IMR-90 (cell line): ENCODE data around the gene CPNE9. TPM values are rescaled to one million over a fixed set of nuclear protein-coding genes. Genes with fewer than 3 reads are reported as not detected.

Source experiments
- ATAC-seq: fragments of 200-7000 bp; cut with Tn5 transposase; 2 replicates; pipeline ENCODE4 v1.9.1; 2020; ENCODE audit warnings: low read depth, mild to moderate bottlenecking, moderate library complexity
- BruUV-seq: library from RNA; stranded (reverse); fragments of 400-500 nt; replicated peaks from 2 replicates; lab custom pipeline; 2021; lab: Mats Ljungman, UMichigan
- CTCF ChIA-PET: fragments of 300-600 bp; formaldehyde crosslinking; extraction: SDS; loops from one replicate; lab custom pipeline; 2021; ENCODE audit warnings: antibody characterized with exemption; lab: Yijun Ruan, JAX
- POLR2A ChIA-PET: fragments of 300-600 bp; sonication (Branson Sonifier 250); formaldehyde crosslinking; loops from one replicate; lab custom pipeline; 2022; ENCODE audit warnings: antibody characterized with exemption; ENCODE audit not compliant: unreplicated experiment; lab: Charles Lee
- DNase-seq: peaks from one replicate; pipeline ENCODE4 v3.0.0; 2013
- H2AFZ ChIP-seq: replicated peaks from 2 replicates; pipeline ENCODE3; 2013; ENCODE audit warnings: low read length, mild to moderate bottlenecking; ENCODE audit not compliant: poor library complexity
- H2AK5ac ChIP-seq: 2 replicates; pipeline ENCODE4 v1.6.1; 2013; ENCODE audit warnings: low read depth, low read length, inconsistent platforms
- H2AK9ac ChIP-seq: replicated peaks from 2 replicates; pipeline ENCODE3; 2013; ENCODE audit warnings: mild to moderate bottlenecking, low read depth, low read length, moderate library complexity; ENCODE audit not compliant: poor library complexity
- H2BK120ac ChIP-seq: 2 replicates; pipeline ENCODE4 v1.6.1; 2013; ENCODE audit warnings: low read depth, low read length, inconsistent platforms
- H2BK15ac ChIP-seq: 3 replicates; pipeline ENCODE4 v1.6.1; 2013; ENCODE audit warnings: low read depth, low read length, inconsistent platforms
- H2BK20ac ChIP-seq: 2 replicates; pipeline ENCODE4 v1.6.1; 2013; ENCODE audit warnings: low read depth, mild to moderate bottlenecking, inconsistent platforms, low read length, moderate library complexity
- H2BK5ac ChIP-seq: 2 replicates; pipeline ENCODE4 v1.6.1; 2013; ENCODE audit warnings: mild to moderate bottlenecking, low read depth, low read length, inconsistent platforms; ENCODE audit not compliant: poor library complexity, severe bottlenecking
- H3K14ac ChIP-seq: replicated peaks from 2 replicates; pipeline ENCODE4 v1.6.1; 2013; ENCODE audit warnings: low read depth, low read length, inconsistent platforms
- H3K18ac ChIP-seq: 2 replicates; pipeline ENCODE4 v1.6.1; 2013; ENCODE audit warnings: low read depth, low read length, control low read depth
- H3K23ac ChIP-seq: 2 replicates; pipeline ENCODE4 v1.6.1; 2013; ENCODE audit warnings: low read depth, low read length, inconsistent platforms
- H3K27ac ChIP-seq: 2 replicates; pipeline ENCODE4 v1.5.1; 2013; ENCODE audit warnings: mild to moderate bottlenecking, control low read depth, low read length; ENCODE audit not compliant: insufficient read depth
- H3K27me3 ChIP-seq: 2 replicates; pipeline ENCODE4 v1.6.1; 2013; ENCODE audit warnings: low read length; ENCODE audit not compliant: control insufficient read depth, insufficient read depth
- H3K36me3 ChIP-seq: 2 replicates; pipeline ENCODE4 v1.6.1; 2013; ENCODE audit warnings: low read length, mixed read lengths; ENCODE audit not compliant: control insufficient read depth, insufficient read depth
- H3K4ac ChIP-seq: 2 replicates; pipeline ENCODE4 v1.6.1; 2013; ENCODE audit warnings: low read depth, low read length, inconsistent platforms
- H3K4me1 ChIP-seq: 2 replicates; pipeline ENCODE4 v1.6.1; 2013; ENCODE audit warnings: low read length, mixed read lengths; ENCODE audit not compliant: control insufficient read depth, insufficient read depth
- H3K4me2 ChIP-seq: 2 replicates; pipeline ENCODE4 v1.6.1; 2013; ENCODE audit warnings: low read depth, mild to moderate bottlenecking, control low read depth, low read length, moderate library complexity
- H3K4me3 ChIP-seq: 2 replicates; pipeline ENCODE4 v1.5.1; 2013; ENCODE audit warnings: low read depth, mild to moderate bottlenecking, control low read depth, low read length, moderate library complexity; ENCODE audit not compliant: insufficient read depth
- H3K56ac ChIP-seq: 2 replicates; pipeline ENCODE4 v1.6.1; 2013; ENCODE audit warnings: low read length, inconsistent platforms; ENCODE audit not compliant: insufficient read depth; ENCODE audit errors: extremely low read depth
- H3K79me1 ChIP-seq, 2 experiments: 2 replicates each; pipeline ENCODE4 v1.6.1; 2013; ENCODE audit warnings: low read length in 2 of 2, inconsistent platforms in 1 of 2, low read depth in 1 of 2
- H3K9ac ChIP-seq: 2 replicates; pipeline ENCODE4 v1.6.1; 2013; ENCODE audit warnings: low read depth, low read length, control low read depth
- H3K9me1 ChIP-seq: 2 replicates; pipeline ENCODE4 v1.6.1; 2013; ENCODE audit warnings: low read length, inconsistent platforms; ENCODE audit not compliant: insufficient read depth
- H3K9me3 ChIP-seq: 2 replicates; pipeline ENCODE4 v1.6.1; 2013; ENCODE audit warnings: low read length; ENCODE audit not compliant: control insufficient read depth, insufficient read depth
- H4K20me1 ChIP-seq: 2 replicates; pipeline ENCODE4 v1.6.1; 2013; ENCODE audit warnings: low read length, inconsistent platforms; ENCODE audit not compliant: insufficient read depth
- H4K5ac ChIP-seq: 2 replicates; pipeline ENCODE4 v1.6.1; 2013; ENCODE audit warnings: mild to moderate bottlenecking, low read depth, low read length, control low read depth
- H4K8ac ChIP-seq, 2 experiments: 2 replicates each; pipeline ENCODE4 v1.6.1; 2013; ENCODE audit warnings: low read depth in 2 of 2, low read length in 2 of 2, control low read depth in 1 of 2, inconsistent platforms in 1 of 2
- H4K91ac ChIP-seq: 2 replicates; pipeline ENCODE4 v1.6.1; 2013; ENCODE audit warnings: low read depth, low read length, inconsistent platforms; ENCODE audit not compliant: insufficient read depth
- BHLHE40 ChIP-seq: fragments of 150-350 bp; IDR thresholded peaks from 2 replicates; pipeline ENCODE4 v1.6.1; 2016; ENCODE audit warnings: mild to moderate bottlenecking, low read depth, low read length
- CEBPB ChIP-seq: IDR thresholded peaks from 2 replicates; pipeline ENCODE4 v1.6.1; 2012; ENCODE audit warnings: low read depth, low read length, improper control_type of control experiment
- CHD1 ChIP-seq: IDR thresholded peaks from 2 replicates; pipeline ENCODE4 v1.6.1; 2012; ENCODE audit warnings: low read depth, low read length, improper control_type of control experiment
- ELK1 ChIP-seq: fragments of 150-350 bp; IDR thresholded peaks from 2 replicates; pipeline ENCODE4 v1.6.1; 2016; ENCODE audit warnings: low read depth, mild to moderate bottlenecking, low read length, moderate library complexity, borderline replicate concordance
- FOS ChIP-seq: fragments of 150-350 bp; IDR thresholded peaks from 2 replicates; pipeline ENCODE4 v1.6.1; 2016; ENCODE audit warnings: low read depth, low read length
- MAFK ChIP-seq: IDR thresholded peaks from 2 replicates; pipeline ENCODE4 v1.6.1; 2012; ENCODE audit warnings: low read depth, low read length, improper control_type of control experiment
- MAZ ChIP-seq: IDR thresholded peaks from 2 replicates; pipeline ENCODE4 v1.6.1; 2012; ENCODE audit warnings: low read depth, mild to moderate bottlenecking, low read length, improper control_type of control experiment, moderate library complexity, borderline replicate concordance
- MXI1 ChIP-seq: IDR thresholded peaks from 2 replicates; pipeline ENCODE4 v1.6.1; 2012; ENCODE audit warnings: low read depth, mild to moderate bottlenecking, low read length, moderate library complexity, borderline replicate concordance
- NFE2L2 ChIP-seq: fragments of 150-350 bp; IDR thresholded peaks from 2 replicates; pipeline ENCODE4 v1.6.1; 2016; ENCODE audit warnings: low read depth, mild to moderate bottlenecking, low read length
- POLR2A ChIP-seq: IDR thresholded peaks from 2 replicates; pipeline ENCODE4 v1.6.1; 2012; ENCODE audit warnings: mild to moderate bottlenecking, low read depth, low read length
- RAD21 ChIP-seq: IDR thresholded peaks from 2 replicates; pipeline ENCODE4 v1.6.1; 2012; ENCODE audit warnings: low read length, improper control_type of control experiment
- RCOR1 ChIP-seq: IDR thresholded peaks from 2 replicates; pipeline ENCODE4 v1.6.1; 2012; ENCODE audit warnings: mild to moderate bottlenecking, low read length, improper control_type of control experiment; ENCODE audit not compliant: insufficient replicate concordance
- RFX5 ChIP-seq: IDR thresholded peaks from 2 replicates; pipeline ENCODE4 v1.8.0; 2012; ENCODE audit warnings: low read depth, mild to moderate bottlenecking, low read length, moderate library complexity
- SMC3 ChIP-seq: fragments of 150-350 bp; IDR thresholded peaks from 2 replicates; pipeline ENCODE4 v1.6.1; 2016; ENCODE audit warnings: low read depth, mild to moderate bottlenecking, antibody characterized with exemption, low read length, moderate library complexity
- USF2 ChIP-seq: fragments of 150-350 bp; IDR thresholded peaks from 2 replicates; pipeline ENCODE4 v1.6.1; 2017; ENCODE audit warnings: mild to moderate bottlenecking, antibody characterized with exemption, low read length, low read depth
- WGBS, 2 experiments: methylation state at CpG; one replicate each; pipeline versions ENCODE4 v1.1.5 to v1.1.7; 2013; ENCODE audit warnings: missing lambda C conversion rate in 2 of 2; ENCODE audit not compliant: insufficient read length in 1 of 2; ENCODE audit errors: extremely low coverage in 2 of 2; 5-methylcytosine and 5-hydroxymethylcytosine counted together
- dilution Hi-C: fragments of 300-500 bp; cut with HindIII; formaldehyde crosslinking; loops from one replicate; pipeline ENCODE4 v1.14.3; 2018; ENCODE audit warnings: low sequenced_read_pairs; ENCODE audit not compliant: unreplicated experiment
- in situ Hi-C: fragments of 300-500 bp; cut with MboI; formaldehyde crosslinking; loops from 3 replicates; pipeline ENCODE4 v1.14.3; 2019; ENCODE audit warnings: low sequenced_read_pairs, inconsistent platforms, mixed read lengths
- intact Hi-C: fragments of 100-400 bp; cut with micrococcal nuclease; formaldehyde crosslinking; loops from 2 replicates; pipeline ENCODE4 v1.10.0; 2022
- polyA plus RNA-seq, 3 experiments: library from polyadenylated mRNA; depleted of rRNA; stranded (reverse); fragments of >200 nt; gene quantifications; 2 replicates each; pipeline ENCODE4 v1.2.3, GENCODE V29; 2012; ENCODE audit warnings: low replicate concordance in 1 of 3
- total RNA-seq: library from RNA; depleted of rRNA; stranded (reverse); fragments of >200 nt; gene quantifications from 2 replicates; pipeline ENCODE4 v1.2.3, GENCODE V29; 2012

CPNE9 gene
- total and polyA plus RNA-seq, 2 of the 4 experiments (the other 2 are of a cell fraction) = not detected

GRCh38 chr3:9666704-9667445 lies 36.8 kb upstream of the CPNE9 start:
- H3K14ac ChIP-seq = no peak overlapping the region
- H3K4me1 ChIP-seq = no peaks in the 10 kb centered on the region; the same call in 1 of the 2 replicates
- H3K18ac ChIP-seq = no peak overlapping the region
- no peak for ATAC-seq
- no peaks in the 10 kb centered on the region for H3K27me3 ChIP-seq
- in situ Hi-C loops = loop anchor here (25.0 kb wide), 1 partner anchor 305 kb away; the partner anchor contains the start of gene THUMPD3
- no peak overlapping the region for H4K8ac ChIP-seq
- no peak overlapping the region for H2BK120ac ChIP-seq
- peaks cover 4% of the 10 kb centered on the region; the same call in 1 of the 2 replicates for H3K9me1 ChIP-seq
- peaks cover 50% of the 10 kb centered on the region for H3K36me3 ChIP-seq
- H3K9me3 ChIP-seq = no peaks in the 10 kb centered on the region
- ChIA-PET CTCF (no interaction called here), POLR2A (no interaction called here)
- no peak overlapping the region for H3K4ac ChIP-seq
- no peak overlapping the region for H2AK5ac ChIP-seq
- H3K23ac ChIP-seq = no peak overlapping the region
- H2BK5ac ChIP-seq = no peak overlapping the region
- no peak overlapping the region for H2BK20ac ChIP-seq
- dilution Hi-C loops = no loop called here
- H4K20me1 ChIP-seq = no peaks in the 10 kb centered on the region; the same call in 1 of the 2 replicates
- no peak overlapping the region for H3K4me3 ChIP-seq
- H2BK15ac ChIP-seq = no peak overlapping the region
- intact Hi-C loops = no loop called here
- no peak overlapping the region for H2AFZ ChIP-seq
- no peak overlapping the region for H4K91ac ChIP-seq
- no TSS peak for BruUV-seq
- H3K9ac ChIP-seq = no peak overlapping the region
- 100% methylated on average over 1 of the region's 7 CpGs; no CpG with 5 or more reads in 1 of the 2 experiments for WGBS, 2 experiments
- no peak overlapping the region for H2AK9ac ChIP-seq
- no peak overlapping the region for H4K5ac ChIP-seq
- H3K56ac ChIP-seq = no peak overlapping the region
- H3K27ac ChIP-seq = no peak overlapping the region
- no peak overlapping the region for H3K4me2 ChIP-seq
- DNase-seq = no peak
- peaks cover 5 to 8% of the 10 kb centered on the region in 2 experiments; a peak in 1 of 4 replicates for H3K79me1 ChIP-seq
- no peak for TF ChIP-seq MXI1
- TF ChIP-seq CEBPB = no peak
- TF ChIP-seq MAFK = no peak
- TF ChIP-seq POLR2A = no peak
- no peak for TF ChIP-seq BHLHE40
- no peak for TF ChIP-seq CHD1
- no peak for TF ChIP-seq USF2
- TF ChIP-seq SMC3 = no peak
- no peak for TF ChIP-seq RCOR1
- TF ChIP-seq FOS = no peak
- TF ChIP-seq MAZ = no peak
- no peak for TF ChIP-seq RFX5
- no peak for TF ChIP-seq NFE2L2
- no peak for TF ChIP-seq RAD21
- TF ChIP-seq ELK1 = no peak
